ENCODE results near the gene TRIM15.
"Not testable (repeated sequence)": the region's sequence is repeated elsewhere in the genome, so short reads cannot be mapped to it uniquely, and the experiment has no call there.

The TRIM15 gene

DNA sequence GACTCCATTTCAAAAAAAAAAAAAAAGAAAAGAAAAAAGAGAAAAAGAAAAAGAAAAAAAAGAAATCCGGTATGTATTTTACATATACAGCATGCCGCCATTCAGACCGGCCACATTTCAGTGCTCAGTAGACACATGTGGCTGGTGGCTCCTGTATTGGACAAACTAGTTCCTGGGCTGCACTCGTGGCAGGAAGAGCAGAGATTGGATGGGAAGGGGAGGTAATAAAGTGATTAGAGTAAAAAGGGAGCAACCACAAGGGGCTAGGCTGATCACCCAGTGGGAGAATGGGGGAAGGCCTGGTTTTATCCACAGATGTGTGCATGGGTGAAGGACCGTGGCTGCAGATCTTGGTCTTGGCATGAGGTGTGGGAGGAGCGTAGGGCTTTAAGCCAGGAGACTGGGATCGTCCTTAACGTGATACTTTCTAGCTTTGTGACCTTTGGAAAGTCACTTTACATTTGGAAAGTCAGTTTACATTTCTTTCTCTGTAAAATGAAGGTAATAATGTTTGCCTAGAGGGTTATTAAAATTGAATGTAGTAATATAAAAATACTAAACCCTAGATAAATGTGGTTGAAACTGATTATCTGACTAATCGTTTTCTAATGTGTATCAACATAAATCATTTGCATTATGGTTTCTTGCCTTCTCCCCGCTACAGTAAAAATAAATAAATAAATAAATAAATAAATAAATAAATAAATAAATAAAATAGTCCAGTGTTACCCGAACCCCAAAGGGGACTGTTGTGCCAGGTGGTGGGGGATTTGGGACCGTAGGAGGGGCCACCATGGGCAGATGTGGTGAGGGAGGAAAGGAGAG is 869 bp upstream of the TRIM15 start:
- DNase-seq = no peak

DNA sequence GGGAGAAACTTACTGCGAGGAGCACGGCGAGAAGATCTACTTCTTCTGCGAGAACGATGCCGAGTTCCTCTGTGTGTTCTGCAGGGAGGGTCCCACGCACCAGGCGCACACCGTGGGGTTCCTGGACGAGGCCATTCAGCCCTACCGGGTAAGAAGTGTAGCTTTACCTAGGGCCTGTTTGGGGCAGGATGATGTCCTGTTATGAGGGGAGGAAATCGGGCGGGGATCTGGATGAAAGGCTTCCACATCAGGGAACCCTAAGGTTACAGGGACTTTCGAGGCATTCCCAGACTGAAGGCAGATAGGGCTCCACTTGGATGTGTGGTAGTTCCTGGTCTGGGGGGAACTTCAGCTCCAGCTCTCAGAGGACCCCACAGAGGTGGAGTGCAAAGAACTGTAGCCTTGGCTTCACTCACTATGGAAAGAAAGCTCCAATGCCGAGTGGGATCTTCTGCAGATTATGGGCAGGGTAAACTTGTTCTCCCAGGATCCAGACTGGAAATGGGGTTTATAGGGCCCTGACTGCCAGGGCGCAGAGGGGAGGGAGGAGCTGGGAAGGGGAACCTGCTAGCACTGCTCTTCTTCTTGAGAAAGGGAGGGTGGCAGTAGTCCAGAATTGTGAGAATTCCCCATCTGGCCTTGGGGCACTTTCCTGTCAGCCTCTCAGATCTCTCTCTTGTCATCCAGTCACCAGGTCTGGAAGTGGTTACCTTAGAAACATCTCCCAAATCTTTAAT is 740 bp downstream of the TRIM15 start:
- no peak for DNase-seq

DNA sequence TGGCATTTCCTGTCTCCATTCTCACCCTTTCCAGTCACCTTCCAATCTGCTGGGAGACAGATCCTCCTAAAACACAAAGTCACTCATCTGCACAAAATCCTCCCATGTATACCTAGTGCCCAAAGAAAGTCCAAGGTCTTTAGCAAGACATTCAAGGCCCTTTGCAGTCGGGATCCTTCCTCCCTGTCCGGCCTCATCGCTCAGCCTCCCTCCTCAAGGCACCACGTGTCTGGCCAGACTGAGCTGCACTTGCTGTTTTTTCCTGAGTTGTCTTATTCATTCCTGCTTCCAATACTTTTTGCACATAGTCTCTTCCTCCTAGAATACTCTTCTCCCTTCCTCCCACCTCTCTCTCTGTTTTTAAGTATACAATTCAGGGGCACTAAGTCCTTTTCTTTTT is 1.4 kb downstream of the TRIM15 start:
- no peak for DNase-seq

DNA sequence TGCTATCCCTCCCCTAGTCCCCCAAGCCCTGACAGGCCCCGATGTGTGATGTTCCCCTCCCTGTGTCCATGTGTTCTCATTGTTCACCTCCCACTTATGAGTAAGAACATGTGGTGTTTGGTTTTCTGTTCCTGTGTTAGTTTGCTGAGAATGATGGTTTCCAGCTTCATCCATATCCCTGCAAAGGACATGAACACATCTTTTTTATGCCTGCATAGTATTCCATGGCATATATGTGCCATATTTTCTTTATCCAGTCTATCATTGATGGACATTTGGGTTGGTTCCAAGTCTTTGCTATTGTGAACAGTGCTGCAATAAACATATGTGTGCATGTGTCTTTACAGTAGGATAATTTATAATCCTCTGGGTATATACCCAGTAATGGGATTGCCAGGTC is 1.9 kb downstream of the TRIM15 start:
- not testable (repeated sequence) for DNase-seq

DNA sequence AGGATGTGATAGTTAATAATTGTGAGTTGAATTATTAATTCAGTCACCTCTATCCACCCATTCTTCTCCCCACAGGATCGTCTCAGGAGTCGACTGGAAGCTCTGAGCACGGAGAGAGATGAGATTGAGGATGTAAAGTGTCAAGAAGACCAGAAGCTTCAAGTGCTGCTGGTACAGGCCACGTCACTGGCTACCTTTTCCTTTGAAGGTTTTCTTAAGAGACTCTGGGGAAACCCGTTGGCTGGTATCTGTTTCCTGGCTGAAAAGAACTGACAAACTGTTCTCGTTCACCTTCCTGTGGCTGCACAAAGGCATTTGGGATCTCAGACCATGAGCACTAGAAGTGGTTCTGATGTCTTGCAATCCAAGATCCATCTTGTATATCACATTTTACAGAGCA is 3.8 kb downstream of the TRIM15 start:
- no peak for DNase-seq

DNA sequence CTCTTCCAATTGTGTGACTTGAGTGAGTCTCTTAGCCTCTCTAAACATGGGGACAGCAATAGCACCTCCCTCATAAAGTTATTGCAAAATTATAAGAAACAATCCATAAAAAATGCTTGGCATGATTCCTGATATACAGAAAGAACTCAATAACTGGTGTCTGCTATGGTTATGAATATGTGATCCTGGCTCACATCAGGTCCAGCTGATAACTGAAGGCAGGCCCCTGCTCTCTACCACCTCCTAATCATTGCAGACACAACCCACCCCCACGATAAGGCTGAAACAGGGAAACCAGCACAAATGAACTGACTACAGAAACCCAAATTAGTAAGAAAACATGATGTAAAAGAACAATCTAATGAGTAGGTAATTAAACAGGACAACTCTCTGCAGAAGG is 5.4 kb downstream of the TRIM15 start:
- no peak for DNase-seq

DNA sequence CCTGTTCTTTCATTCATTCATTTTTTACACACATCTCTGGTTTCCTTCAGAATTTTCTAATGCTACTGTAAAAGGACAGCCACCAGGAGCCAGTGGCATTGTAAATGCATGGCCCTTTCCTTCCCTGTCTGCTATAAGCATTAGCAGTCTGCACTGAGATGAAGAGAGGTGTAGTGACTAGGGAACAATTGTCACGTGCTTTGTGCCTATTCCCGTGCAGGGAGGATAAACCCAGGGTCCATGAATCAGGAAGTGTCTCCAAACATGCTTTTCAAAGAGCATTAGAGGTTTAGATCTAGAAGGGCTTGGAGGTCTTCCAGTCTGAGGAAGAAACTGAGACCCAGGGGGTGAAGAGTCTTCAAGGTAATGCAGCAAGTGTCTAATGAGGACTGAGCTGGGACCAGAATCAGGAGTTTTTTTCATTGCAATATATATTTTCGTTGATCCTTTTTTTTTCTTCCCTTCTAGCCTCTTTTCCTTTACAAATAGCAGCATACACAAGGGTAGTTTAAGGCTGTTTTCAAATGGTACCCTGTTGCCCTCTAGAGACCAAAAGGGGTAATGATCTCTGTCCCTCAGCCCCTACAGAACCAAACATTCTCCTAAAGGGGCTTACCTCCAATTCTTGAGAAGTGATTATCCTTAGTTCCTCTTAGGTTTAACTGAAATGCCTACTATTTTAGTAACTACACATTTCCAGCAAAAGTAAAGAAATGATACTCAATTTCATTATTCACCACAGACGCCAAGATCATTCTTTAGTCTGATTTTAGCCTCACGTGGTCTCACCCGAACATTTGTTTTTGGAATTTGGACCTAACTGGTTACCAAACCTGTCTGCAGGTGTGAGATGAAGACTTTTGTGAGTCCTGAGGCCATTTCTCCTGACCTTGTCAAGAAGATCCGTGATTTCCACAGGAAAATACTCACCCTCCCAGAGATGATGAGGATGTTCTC is 6.6 kb downstream of the TRIM15 start:
- DNase-seq = peak in 1 of 51 donors; percentile 21

DNA sequence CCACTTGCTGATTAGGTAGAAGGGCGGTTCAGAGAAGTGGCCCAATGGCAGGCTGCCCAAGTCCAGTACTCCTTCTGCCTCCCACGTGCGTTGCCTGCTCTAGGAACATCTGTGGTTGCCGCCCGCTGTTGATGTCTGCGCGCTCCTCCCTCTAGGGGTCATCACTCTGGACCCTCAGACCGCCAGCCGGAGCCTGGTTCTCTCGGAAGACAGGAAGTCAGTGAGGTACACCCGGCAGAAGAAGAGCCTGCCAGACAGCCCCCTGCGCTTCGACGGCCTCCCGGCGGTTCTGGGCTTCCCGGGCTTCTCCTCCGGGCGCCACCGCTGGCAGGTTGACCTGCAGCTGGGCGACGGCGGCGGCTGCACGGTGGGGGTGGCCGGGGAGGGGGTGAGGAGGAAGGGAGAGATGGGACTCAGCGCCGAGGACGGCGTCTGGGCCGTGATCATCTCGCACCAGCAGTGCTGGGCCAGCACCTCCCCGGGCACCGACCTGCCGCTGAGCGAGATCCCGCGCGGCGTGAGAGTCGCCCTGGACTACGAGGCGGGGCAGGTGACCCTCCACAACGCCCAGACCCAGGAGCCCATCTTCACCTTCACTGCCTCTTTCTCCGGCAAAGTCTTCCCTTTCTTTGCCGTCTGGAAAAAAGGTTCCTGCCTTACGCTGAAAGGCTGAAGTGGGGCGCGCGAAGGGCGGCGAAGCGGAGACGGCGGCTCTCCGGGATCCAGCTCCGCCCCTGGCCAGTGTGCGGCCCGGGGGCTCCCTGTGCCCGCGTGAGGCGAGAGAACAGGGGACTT is 8.5 kb downstream of the TRIM15 start:
- no peak for DNase-seq

DNA sequence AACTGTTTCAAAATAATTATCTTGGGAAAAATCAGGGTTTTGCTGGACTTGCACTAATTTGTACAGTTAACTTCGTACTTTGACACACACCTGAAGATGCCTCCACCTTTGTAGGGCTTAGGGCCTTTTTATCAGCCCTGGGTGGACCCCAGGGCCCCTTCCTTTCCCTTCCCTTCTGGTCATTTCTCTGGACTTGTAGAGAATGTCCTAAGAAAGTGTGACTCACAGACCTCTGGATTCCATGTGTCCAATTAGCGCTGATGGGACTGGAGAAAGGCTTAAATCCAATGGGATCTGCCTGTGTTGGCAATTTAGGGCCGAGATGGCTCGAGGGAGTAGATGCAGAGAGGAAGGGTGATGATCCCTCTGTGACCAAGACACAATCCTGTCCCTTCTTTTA is 9.3 kb downstream of the TRIM15 start:
- no peak for DNase-seq

DNA sequence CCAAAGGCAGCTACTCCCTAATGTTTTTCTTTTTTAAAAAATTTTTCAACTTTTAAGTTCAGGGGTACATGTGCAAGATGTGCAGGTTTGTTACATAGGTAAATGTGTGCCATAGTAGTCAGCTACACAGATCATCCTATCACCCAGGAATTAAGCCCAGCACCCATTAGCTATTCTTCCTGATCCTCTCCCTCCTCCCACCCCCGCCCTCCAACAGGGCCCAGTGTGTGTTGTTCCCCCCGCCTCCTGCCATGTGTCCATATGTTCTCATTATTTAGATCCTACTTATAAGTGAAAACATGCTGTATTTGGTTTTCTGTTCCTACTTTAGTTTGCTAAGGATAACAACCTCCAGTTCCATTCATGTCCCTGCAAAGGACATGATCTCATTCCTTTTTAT is 12.4 kb downstream of the TRIM15 start:
- no peak for DNase-seq

DNA sequence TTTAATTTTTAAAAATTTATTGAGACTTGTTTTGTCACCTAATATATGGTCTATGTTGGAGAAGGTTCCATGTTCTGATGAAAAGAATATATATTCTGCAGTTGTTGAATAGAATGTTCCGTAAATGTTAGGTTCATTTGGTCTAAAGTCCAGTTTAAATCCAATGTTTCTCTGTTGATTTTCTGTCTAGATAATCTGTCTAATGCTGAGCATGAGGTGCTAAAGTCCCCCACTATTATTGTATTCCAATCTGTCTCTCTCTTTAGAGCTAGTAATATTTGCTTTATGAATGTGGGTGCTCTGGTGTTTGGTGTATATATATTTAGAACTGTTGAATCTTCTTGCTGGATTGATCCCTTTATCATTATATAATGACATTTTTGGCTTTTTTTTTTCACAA is 15.5 kb downstream of the TRIM15 start:
- DNase-seq = no peak

DNA sequence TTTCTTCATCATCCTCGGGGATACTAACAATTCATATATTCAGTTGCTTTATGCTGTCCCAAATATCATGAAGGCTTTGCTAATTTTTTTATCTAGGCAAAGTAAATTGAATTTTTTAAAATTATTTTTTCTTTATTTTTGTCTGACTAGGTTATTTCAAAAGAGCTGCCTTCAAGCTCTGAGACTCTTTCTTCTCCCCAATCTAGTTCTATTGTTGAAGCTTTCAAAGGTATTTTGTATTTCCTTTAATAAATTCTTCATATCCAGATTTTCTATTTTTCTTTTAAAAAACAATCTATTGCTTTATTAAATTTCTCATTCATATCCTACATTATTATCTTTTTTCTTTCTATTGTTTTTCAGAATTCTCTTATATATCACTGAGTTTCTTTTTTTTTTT is 16.8 kb downstream of the TRIM15 start:
- no peak for DNase-seq

DNA sequence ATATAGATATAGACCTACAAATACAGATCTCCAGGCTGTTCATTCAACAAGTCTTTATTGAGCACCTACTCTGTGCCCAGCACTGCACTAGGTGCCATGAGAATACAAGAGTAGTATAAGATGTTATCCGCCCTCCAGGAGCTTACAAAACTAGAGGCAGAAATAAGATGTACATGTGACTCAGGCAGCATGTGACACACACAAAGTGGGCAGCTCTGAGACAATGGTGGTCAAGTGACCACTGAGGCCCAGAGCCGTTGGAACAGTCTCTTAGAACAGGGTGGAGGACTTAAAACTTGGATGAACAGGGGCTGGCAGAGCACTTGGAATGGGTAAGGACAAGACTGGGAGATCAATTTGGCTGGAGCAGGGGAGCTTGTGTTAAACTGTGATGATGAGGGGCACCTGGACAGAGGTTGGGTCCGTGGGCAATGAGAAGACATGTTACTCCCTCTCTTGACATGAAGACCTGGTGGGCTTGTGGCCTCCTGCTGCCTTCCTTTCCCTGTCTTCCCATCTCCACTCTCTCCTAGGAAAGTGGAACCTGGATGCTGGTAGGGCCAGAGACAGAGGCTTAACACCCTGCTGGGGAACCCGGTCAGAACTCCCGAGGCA is 21.2 kb downstream of the TRIM15 start:
- no peak for DNase-seq

DNA sequence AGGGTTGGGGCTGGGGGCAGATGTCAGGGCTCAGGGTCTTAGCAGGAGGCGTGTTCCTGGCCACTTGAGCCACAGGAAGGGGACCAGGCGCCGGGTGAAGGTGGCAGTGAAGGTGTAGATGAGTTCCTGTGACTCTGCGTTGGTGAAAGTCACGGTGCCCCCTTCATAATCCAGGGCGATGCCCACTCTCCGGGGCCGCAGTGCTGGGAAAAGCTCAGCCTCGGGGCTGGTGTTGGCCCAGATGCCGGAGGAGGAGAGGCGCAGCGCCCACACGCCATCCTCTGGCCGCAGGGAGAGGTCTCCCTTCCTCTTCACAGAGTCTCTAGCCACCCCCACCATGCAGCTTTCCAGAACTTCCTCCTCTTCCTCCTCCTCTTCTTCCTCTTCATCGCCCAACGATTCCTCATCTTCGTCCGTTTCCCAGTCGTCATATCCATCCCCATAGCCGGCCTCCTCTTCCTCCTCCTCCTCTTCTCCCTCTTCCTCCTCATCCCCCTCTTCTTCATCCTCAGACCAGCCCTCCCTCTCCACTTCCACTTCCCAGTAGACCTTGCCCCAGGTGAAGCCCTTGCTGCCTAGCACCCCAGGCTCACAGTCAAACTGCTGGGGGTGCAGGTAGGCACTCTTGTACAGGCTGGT is 22.6 kb downstream of the TRIM15 start:
- no peak for DNase-seq

DNA sequence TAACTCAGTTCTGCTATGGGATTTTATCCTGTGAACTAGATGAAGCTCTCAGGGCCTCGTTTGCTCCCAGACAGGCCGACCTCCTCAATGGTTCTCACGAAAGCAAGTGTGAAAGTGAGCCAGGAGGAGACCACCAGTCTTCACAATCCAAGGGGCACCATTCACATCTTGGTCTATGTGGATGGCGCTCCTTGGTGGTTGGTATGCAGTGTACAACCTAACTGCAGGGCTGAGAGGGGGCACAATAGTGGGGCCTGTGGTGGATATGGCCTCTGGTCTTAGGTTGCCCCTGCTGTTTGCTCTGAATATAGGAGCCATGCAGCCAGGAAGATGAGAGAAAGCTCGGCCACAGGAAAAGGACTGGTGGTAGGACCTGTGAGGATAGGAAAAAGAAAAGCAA is 25.2 kb downstream of the TRIM15 start:
- DNase-seq = no peak

DNA sequence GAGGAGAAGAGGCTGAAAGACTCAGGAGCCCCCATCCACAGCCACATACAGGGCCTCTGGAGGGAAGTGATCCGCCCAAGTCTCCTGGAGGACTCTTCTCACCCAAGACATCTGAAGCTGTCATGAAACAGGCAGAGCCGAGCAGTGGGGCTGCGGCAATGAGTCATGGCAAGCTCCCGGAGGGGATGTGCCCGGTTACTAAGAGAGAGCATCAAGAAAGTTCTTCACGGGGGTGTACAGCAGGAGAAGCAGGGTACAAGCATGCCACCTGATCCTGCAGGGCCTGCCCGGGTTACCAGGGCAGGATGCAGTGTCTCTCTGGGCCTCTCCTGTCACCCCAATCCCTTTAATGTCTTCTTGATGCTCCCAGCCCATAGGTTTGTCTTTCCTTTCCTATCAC is 28.7 kb downstream of the TRIM15 start:
- peak in 1 of 51 donors; percentile 19 for DNase-seq

DNA sequence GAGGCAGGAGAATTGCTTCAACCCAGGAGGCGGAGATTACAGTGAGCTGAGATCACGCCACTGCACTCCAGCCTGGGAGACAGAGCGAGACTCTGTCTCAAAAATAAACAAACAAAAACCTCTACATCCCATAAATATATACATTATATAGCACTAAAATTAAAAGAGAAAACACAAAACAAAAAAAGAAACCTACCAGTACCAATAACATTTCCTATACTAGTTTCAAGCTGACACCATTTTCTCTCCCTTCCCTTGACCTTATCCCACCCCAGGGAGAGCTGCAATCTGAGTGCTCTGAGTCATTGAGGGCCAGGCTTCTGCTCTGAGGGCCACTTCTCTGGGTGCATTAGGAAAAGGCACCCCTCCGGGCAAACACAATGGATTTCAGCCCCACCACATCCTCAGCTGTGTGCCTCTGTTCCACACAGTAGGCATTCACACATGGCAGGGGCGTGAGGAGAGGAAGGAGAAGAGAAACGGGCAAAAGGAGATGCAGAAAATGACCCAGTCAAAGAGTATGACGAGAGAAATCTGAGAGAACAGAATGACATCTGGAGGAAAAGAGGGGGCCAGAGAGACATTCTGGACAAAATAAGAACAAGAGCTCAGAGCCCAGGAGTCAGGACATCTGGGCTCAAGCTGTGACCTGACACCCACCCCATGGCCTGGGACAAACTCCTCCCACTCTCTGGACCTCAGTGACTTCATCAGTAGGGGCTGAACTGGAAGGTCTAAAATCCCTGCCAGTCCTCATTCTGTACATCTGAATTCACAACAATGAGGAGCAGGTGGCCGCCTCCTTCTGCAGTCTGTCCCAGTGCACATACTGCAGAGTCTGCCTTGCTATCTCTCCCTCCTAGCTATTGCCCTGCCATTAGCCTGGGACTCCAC is 31.7 kb downstream of the TRIM15 start:
- no peak for DNase-seq

DNA sequence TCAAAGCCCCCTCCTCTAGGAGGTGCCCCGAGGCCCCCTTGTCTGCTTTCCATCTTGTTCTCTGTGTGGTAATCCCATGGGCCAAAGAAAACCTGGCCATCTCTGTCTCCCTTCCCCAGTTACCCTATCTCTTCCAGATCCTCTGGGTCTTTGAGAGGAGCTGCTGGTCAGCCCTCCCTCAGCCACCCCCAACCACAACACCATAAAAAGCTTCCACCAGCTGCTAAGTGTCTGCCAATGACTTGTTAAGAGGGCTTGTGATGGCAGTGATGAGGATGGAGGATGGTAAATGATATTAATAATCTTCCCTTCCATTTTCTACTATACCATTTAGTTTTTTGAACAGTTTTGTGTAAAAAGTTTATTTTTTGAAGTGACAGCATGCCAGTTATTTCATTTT is 32.6 kb downstream of the TRIM15 start:
- no peak for DNase-seq

DNA sequence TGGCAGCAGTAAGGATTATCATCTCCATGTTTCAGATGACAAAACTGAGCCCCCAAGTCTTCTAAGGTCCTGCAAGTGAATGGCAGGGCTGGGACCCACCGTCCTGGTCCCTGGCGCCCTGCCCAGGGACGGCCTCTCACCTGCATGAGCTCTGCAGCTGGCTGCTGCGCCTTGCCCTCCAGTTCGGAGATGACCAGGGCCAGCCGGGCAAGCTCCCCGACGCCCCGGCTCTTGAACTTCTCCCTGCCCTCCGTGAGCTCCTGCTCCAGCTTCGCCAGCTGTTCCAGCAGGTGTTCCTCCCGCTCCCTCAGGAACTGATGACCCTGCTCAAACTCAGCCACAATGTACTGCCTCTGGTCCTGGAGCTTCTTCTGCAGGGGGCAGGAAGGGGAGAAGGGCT is 33.0 kb downstream of the TRIM15 start:
- DNase-seq = no peak

Measured in hypothalamus (tissue), 51 donors.